Fibroblast of upper back skin (primary cell): ENCODE data around the gene CCDC28B.
"Not testable (repeated sequence)": the region's sequence is repeated elsewhere in the genome, so short reads cannot be mapped to it uniquely, and the experiment has no call there.

Experiments used
- DNase-seq: peaks from one replicate; pipeline ENCODE4 v3.0.0-alpha.2; 2013

CCDC28B gene

GRCh38 chr1:32200226-32201010 is at the start of gene CCDC28B:
TSS of gene CCDC28B (plus strand) at chr1:32200595. CDS start at chr1:32201936, 1,341 bp downstream.
- peak; percentile 72 for DNase-seq

- DNase-seq: peak; percentile 24
These were observed 49.5 kb upstream of the CCDC28B start for GRCh38 chr1:32150847-32151246.

GRCh38 chr1:32151319-32151787 is 49.0 kb upstream of the CCDC28B start:
- DNase-seq: peak; percentile 79

DNA sequence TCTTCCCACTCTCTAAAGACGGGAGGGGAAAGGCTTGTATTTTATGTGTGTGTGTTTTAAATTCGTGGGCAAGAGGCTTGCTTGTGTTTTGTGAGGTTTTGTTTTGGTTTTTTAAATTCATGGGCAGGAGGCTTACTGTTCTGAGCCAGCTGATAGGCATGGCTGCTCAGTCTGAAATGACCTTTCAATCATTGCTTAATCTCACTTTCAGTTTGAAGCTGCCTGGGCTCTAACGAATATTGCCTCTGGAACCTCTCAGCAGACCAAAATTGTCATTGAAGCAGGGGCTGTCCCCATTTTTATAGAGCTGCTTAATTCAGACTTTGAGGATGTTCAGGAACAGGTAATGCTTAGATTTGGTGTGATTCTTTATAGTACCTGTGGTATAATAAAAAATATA is 41.2 kb upstream of the CCDC28B start:
- no peak for DNase-seq

DNA sequence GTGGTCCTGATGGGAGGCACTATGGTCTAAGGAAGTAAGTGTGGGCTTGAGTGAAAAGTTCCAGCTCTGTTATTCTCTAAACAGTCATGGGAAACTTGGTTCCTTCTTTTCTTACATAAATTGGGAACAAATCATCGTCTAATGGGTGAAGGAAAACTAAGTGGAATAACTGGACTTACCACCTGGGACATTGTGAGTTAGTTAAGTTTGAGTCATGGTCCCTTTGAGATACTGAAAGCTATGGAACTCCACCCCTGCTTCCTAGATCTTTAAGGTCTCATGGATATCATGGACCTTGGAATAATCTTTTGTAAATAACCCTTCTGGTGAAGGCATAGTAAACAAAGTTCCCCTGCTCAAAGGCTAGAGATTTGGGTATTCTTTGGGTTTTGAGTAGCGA is 37.0 kb upstream of the CCDC28B start:
- DNase-seq: no peak

DNA sequence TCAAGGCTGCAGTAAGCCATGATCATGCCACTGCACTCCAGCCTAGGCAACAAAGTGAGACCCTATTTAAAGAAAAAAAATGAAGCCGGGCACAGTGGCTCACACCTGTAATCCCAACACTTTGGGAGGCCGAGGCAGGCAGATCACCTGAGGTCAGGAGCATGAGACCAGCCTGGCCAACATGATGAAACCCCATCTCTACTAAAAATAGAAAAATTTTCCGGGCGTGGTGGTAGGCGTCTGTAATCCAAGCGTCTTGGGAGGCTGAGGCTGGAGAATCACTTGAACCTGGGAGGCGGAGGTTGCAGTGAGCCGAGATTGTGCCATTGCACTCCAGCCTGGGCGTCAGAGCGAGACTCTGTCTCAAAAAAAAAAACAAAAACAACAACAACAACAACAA is 34.8 kb upstream of the CCDC28B start:
- DNase-seq: not testable (repeated sequence)

GRCh38 chr1:32170991-32171390 is 29.4 kb upstream of the CCDC28B start:
- no peak for DNase-seq

DNA sequence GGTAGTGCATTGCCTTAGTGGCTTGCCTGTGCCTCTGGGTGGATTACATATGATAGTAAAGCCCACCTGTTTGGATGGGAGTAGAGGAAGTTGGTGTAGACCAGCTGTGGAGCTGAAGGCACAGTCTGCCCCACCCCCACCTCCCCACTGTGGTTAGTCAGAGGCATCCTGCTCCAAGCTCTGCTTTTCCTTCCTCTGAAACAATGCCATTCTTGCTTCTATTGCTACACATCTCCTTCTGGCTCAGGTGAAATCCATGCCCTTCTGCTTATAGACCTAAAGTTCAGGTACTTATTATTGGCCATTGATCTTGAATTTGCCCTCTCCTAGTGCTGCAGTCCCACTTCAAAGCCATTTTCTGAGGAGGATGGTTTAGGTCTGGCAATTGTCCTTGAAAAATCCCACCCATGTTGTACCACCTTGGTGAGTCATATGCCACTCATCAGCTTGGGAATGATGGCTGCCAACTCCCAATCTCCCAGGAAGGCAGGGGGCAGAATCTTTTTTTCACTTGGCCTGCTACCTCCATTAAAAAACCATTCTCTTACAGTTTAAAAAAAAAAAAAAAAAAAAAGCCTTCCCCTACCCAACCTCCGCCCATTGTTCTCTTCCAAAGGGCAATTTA is 27.7 kb upstream of the CCDC28B start:
- DNase-seq: peak; percentile 36

- no peak for DNase-seq
These were observed 21.8 kb upstream of the CCDC28B start for GRCh38 chr1:32178380-32179192.

DNA sequence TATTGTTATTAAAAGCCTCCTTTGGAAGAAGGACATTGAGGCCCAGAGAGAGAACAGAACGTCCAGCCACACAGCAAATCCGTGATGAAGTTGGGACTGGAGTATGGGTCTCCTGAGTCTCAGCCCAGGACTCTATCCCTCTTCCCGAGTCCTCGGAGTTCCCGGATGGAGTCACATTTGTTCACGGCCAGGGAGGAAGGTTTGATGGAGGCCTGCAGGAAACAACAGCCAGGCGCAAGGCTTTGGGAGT is 21.3 kb upstream of the CCDC28B start:
- no peak for DNase-seq

- peak; percentile 91 for DNase-seq
These were observed 20.8 kb upstream of the CCDC28B start, which contains the start of gene TXLNA for GRCh38 chr1:32179443-32180185. TSS of gene TXLNA (plus strand) at chr1:32179675. CDS start at chr1:32180346, 671 bp downstream.

DNA sequence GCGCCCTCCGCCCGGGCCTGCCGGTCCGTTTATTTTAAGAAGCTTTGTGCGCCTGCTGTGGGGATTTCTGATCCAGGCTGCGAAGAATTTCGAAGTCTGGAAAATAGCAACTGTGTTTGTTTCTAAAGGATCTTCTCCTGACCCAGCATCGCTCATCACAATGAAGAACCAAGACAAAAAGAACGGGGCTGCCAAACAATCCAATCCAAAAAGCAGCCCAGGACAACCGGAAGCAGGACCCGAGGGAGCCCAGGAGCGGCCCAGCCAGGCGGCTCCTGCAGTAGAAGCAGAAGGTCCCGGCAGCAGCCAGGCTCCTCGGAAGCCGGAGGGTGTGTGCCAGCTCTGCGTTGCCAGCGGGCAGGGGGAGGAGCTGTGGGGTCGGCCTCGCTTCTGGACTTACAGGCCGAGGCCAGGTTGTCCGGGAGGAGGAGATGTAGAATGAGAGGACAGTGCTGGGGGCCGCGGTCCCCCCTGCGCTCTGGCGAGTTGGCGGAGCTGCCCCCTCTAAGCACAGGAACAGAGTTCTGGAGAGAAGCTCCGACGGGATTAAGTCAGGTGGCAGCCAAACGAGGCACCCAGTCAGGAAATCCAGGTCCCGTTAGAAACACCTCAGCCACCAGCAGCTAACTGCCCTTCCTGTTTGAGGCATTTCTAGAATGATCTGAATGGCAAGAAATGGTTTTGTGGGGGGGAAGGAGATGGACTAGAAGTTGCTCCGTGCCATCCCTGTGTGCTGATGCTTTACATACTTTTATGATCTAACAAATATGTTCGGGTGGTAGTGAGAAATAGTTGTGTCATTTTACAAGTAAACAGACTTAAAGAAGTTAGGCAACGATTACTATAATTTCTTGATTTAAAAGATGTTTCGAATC is 20.0 kb upstream of the CCDC28B start:
- DNase-seq: peak; percentile 39

DNA sequence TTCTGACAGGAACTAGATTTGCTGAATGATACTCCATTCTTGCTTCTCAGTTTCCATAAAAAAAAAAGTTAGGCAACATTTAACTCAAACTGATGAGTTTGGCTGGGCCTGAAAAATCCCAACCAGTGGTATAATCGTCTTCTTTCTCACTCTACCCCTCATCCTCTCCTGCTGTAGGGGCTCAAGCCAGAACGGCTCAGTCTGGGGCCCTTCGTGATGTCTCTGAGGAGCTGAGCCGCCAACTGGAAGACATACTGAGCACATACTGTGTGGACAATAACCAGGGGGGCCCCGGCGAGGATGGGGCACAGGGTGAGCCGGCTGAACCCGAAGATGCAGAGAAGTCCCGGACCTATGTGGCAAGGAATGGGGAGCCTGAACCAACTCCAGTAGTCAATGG is 19.3 kb upstream of the CCDC28B start:
- no peak for DNase-seq

GRCh38 chr1:32181563-32181962 is 18.8 kb upstream of the CCDC28B start:
- DNase-seq: no peak

GRCh38 chr1:32182060-32182459 is 18.3 kb upstream of the CCDC28B start:
- no peak for DNase-seq

GRCh38 chr1:32184650-32185049 is 15.7 kb upstream of the CCDC28B start:
- DNase-seq: no peak

DNA sequence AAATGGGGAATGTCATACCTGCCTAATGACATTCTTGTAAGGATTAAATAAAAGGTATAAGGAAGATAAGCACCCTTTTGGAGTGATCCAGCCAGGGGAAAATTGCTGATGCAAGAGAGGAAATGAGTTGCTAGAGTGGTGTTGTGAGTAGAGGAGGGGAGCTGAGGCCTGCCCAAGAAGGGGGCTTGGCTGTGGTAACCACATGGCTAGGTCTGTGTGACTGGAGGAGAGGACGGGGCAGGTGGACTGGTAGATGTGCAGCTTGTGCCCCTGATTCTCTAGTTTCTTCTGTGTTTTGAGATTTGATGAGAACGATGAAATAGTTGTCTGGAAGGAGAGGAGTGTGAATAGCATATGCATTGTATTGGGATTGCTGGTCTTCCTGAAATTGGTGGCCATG is 14.3 kb upstream of the CCDC28B start:
- peak; percentile 29 for DNase-seq

DNA sequence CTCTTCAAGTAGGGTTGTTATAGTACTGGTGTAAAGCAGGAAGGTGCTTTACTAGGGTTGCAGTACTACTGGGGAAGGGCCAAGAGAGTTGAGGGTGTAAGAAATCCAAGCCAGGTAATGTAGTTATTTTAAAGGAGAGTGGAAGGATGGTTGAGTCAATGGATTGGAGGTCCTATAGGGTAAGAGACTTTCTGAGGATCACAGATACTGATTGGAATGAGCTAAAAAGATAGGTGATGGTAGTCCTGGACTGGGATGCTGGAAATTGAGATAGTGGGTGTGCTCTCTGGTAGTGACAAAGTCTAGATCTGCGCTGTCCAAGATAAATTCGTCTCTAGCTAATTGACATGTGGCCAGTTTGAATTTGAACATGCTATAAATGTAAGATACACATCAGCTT is 13.9 kb upstream of the CCDC28B start:
- no peak for DNase-seq

- no peak for DNase-seq
These were observed 12.5 kb upstream of the CCDC28B start for GRCh38 chr1:32187850-32188249.

GRCh38 chr1:32192220-32192948 is 8.0 kb upstream of the CCDC28B start:
- DNase-seq: no peak

GRCh38 chr1:32194984-32195383 is 5.4 kb upstream of the CCDC28B start:
- no peak for DNase-seq
